GM12872 (cell line): Measurements from ENCODE around the gene DAB2IP.

Experiments
- CTCF ChIP-seq: IDR thresholded peaks from 3 replicates; pipeline ENCODE4 v1.5.1; 2011; ENCODE audit warnings: low read depth, mild to moderate bottlenecking, low read length, moderate library complexity; ENCODE audit not compliant: insufficient read depth

Gene DAB2IP

GRCh38 chr9:121675969-121676822, 24.8 kb downstream of the DAB2IP start:
- TF ChIP-seq CTCF, result no peak

- TF ChIP-seq CTCF, result no peak
These were observed 25.5 kb downstream of the DAB2IP start for GRCh38 chr9:121676926-121677325.

GRCh38 chr9:121678501-121679022, 27.1 kb downstream of the DAB2IP start:
- TF ChIP-seq CTCF, result no peak

- TF ChIP-seq CTCF, result no peak
These were observed 28.6 kb downstream of the DAB2IP start for GRCh38 chr9:121679901-121680635.

GRCh38 chr9:121681404-121681803, 30.0 kb downstream of the DAB2IP start:
- no peak for TF ChIP-seq CTCF

GRCh38 chr9:121682201-121682600, 30.8 kb downstream of the DAB2IP start:
- TF ChIP-seq CTCF, result no peak

- TF ChIP-seq CTCF, result no peak
These were observed 31.6 kb downstream of the DAB2IP start for GRCh38 chr9:121682926-121683515.
